ENCODE measurements around the gene FAR2.
"Not testable (repeated sequence)": the region's sequence is repeated elsewhere in the genome, so short reads cannot be mapped to it uniquely, and the experiment has no call there.

The FAR2 gene

GRCh38 chr12:29286081-29286790 lies 137.2 kb downstream of the FAR2 start:
- no peak for DNase-seq

- no peak for DNase-seq
Observed at GRCh38 chr12:29287622-29288021, 138.5 kb downstream of the FAR2 start.

GRCh38 chr12:29288031-29288430 lies 139.0 kb downstream of the FAR2 start:
- no peak for DNase-seq

- not testable (repeated sequence) for DNase-seq
Observed at GRCh38 chr12:29290475-29290874, 141.4 kb downstream of the FAR2 start.

GRCh38 chr12:29291226-29291625 lies 142.1 kb downstream of the FAR2 start:
- no peak for DNase-seq

- DNase-seq: no peak
Observed at GRCh38 chr12:29299633-29300032, 150.6 kb downstream of the FAR2 start.

- no peak for DNase-seq
Observed at GRCh38 chr12:29301114-29301513, 152.0 kb downstream of the FAR2 start.

GRCh38 chr12:29304388-29304787 lies 155.3 kb downstream of the FAR2 start:
- no peak for DNase-seq

GRCh38 chr12:29306266-29306665 lies 157.2 kb downstream of the FAR2 start:
- DNase-seq: no peak

GRCh38 chr12:29306682-29307081 lies 157.6 kb downstream of the FAR2 start:
- no peak for DNase-seq

- no peak for DNase-seq
Observed at GRCh38 chr12:29309320-29309902, 160.3 kb downstream of the FAR2 start.

- DNase-seq: no peak
Observed at GRCh38 chr12:29310899-29311298, 161.8 kb downstream of the FAR2 start.

GRCh38 chr12:29314416-29314815 lies 165.3 kb downstream of the FAR2 start:
- DNase-seq: no peak

- DNase-seq: no peak
Observed at GRCh38 chr12:29316752-29317151, 167.7 kb downstream of the FAR2 start.

- peak; percentile 82 for DNase-seq
Observed at GRCh38 chr12:29317556-29318363, 168.7 kb downstream of the FAR2 start.

- no peak for DNase-seq
Observed at GRCh38 chr12:29320295-29321085, 171.4 kb downstream of the FAR2 start.

GRCh38 chr12:29322157-29322556 lies 173.1 kb downstream of the FAR2 start:
- DNase-seq: no peak

GRCh38 chr12:29329411-29329810 lies 180.3 kb downstream of the FAR2 start:
- no peak for DNase-seq

GRCh38 chr12:29333178-29333577 lies 184.1 kb downstream of the FAR2 start:
- no peak for DNase-seq

GRCh38 chr12:29334937-29335336 lies 185.9 kb downstream of the FAR2 start:
- DNase-seq: no peak

- DNase-seq: no peak
Observed at GRCh38 chr12:29337325-29337724, 188.2 kb downstream of the FAR2 start.

GRCh38 chr12:29343022-29343799 lies 194.1 kb downstream of the FAR2 start:
- no peak for DNase-seq

All from hematopoietic multipotent progenitor cell treated with erythropoietin and hydrocortisone succinate and interleukin-3 and kit ligand, for 8 days (in vitro differentiated cells).